ENCODE measurements around the gene BRD2.
A peak's percentile ranks its signal among the peaks of the same experiment; 100 is the strongest.

The BRD2 gene

DNA sequence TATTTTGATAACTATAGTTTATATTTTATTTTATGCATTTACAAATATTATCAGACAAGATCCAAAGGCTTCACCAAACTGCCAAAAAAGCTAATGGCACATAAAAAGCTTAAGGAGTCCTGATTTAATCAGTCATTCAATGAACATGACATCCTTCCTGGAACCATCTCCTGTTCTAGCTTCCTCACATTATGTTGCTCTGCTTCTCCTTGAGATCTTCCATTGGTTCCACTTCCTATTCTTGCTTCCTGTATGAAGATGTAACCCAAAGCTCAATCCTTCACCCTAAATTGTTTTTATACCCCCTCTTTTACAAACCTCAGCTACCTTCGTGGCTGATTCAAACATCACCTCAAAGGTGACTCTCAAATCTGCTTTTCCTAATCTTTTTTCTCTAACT lies 4.5 kb upstream of the BRD2 start:
- no peak overlapping the region for H3K27ac ChIP-seq (ENCODE audit: low read length)
- H4K20me1 ChIP-seq (ENCODE audit: insufficient read depth, low read length) = no peaks in the 10 kb centered on the region
- H3K27me3 ChIP-seq (ENCODE audit: insufficient read depth, low read length, poor library complexity) = no peaks in the 10 kb centered on the region
- ATAC-seq (ENCODE audit: insufficient read depth, low read depth) (no peak), DNase-seq (no peak)
- peaks cover 20% of the 10 kb centered on the region for H3K4me1 ChIP-seq (ENCODE audit: insufficient read depth, low read length)
- H3K79me2 ChIP-seq (ENCODE audit: insufficient read depth, low read length) = peaks cover 36% of the 10 kb centered on the region
- H3K9ac ChIP-seq (ENCODE audit: low read depth, low read length) = no peak overlapping the region
- TF ChIP-seq EZH2 (IDR thresholded peaks at IDR 0.05; ENCODE audit: borderline replicate concordance, low read depth, low read length, severe bottlenecking) = no peak
- TF ChIP-seq, protein P1, sequence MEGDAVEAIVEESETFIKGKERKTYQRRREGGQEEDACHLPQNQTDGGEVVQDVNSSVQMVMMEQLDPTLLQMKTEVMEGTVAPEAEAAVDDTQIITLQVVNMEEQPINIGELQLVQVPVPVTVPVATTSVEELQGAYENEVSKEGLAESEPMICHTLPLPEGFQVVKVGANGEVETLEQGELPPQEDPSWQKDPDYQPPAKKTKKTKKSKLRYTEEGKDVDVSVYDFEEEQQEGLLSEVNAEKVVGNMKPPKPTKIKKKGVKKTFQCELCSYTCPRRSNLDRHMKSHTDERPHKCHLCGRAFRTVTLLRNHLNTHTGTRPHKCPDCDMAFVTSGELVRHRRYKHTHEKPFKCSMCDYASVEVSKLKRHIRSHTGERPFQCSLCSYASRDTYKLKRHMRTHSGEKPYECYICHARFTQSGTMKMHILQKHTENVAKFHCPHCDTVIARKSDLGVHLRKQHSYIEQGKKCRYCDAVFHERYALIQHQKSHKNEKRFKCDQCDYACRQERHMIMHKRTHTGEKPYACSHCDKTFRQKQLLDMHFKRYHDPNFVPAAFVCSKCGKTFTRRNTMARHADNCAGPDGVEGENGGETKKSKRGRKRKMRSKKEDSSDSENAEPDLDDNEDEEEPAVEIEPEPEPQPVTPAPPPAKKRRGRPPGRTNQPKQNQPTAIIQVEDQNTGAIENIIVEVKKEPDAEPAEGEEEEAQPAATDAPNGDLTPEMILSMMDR (IDR thresholded peaks at IDR 0.05; ENCODE audit: borderline replicate concordance, extremely low read depth, low read length, poor library complexity, severe bottlenecking) = no peak
- H3K4me3 ChIP-seq (ENCODE audit: low read depth in 1 of 2, low read length in 2 of 2) = no peak overlapping the region
- H3K9me3 ChIP-seq (ENCODE audit: insufficient read depth, low read length, severe bottlenecking) = no peaks in the 10 kb centered on the region
- H3K4me2 ChIP-seq (ENCODE audit: insufficient read depth, low read length) = no peak overlapping the region
- no peak overlapping the region for H2AFZ ChIP-seq (ENCODE audit: low read depth, low read length)
- no peaks in the 10 kb centered on the region for H3K36me3 ChIP-seq (ENCODE audit: insufficient read depth, low read length)

DNA sequence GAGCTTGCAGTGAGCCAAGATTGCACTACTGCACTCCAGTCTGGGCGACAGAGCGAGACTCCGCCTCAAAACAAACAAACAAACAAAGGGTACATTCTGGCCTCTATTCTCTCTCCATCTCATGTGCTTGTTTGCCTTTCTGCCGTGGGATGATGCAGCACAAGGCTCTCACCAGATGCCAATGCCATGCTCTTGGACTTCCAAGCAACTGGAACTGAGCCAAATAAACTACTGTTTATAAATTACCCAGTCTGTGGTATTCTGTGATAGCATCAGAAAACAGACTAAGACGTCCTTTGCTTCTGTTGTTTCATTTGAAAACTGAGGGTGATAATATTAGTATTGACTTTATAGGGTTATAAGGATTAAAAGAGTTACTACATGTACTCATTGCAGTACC lies 3.6 kb upstream of the BRD2 start:
- Histone ChIP-seq H3K27me3 (ENCODE audit: insufficient read depth, low read length, poor library complexity) (no peaks in the 10 kb centered on the region), H3K36me3 (ENCODE audit: insufficient read depth, low read length) (peaks cover 6% of the 10 kb centered on the region; the same call in 1 of the 2 replicates), H3K4me1 (ENCODE audit: insufficient read depth, low read length) (peaks cover 20% of the 10 kb centered on the region), H3K4me2 (ENCODE audit: insufficient read depth, low read length) (no peak overlapping the region), H3K9me3 (ENCODE audit: insufficient read depth, low read length, severe bottlenecking) (no peaks in the 10 kb centered on the region), H4K20me1 (ENCODE audit: insufficient read depth, low read length) (no peaks in the 10 kb centered on the region), H2AFZ (ENCODE audit: low read depth, low read length) (no peak overlapping the region), H3K9ac (ENCODE audit: low read depth, low read length) (no peak overlapping the region), H3K4me3 (ENCODE audit: low read depth in 1 of 2, low read length in 2 of 2) (no peak overlapping the region), H3K79me2 (ENCODE audit: insufficient read depth, low read length) (peaks cover 45% of the 10 kb centered on the region), H3K27ac (ENCODE audit: low read length) (no peak overlapping the region)
- no peak for TF ChIP-seq EZH2 (IDR thresholded peaks at IDR 0.05; ENCODE audit: borderline replicate concordance, low read depth, low read length, severe bottlenecking)
- TF ChIP-seq, protein P1 (IDR thresholded peaks at IDR 0.05; ENCODE audit: borderline replicate concordance, extremely low read depth, low read length, poor library complexity, severe bottlenecking) = no peak
- ATAC-seq (ENCODE audit: insufficient read depth, low read depth) (no peak), DNase-seq (no peak)

DNA sequence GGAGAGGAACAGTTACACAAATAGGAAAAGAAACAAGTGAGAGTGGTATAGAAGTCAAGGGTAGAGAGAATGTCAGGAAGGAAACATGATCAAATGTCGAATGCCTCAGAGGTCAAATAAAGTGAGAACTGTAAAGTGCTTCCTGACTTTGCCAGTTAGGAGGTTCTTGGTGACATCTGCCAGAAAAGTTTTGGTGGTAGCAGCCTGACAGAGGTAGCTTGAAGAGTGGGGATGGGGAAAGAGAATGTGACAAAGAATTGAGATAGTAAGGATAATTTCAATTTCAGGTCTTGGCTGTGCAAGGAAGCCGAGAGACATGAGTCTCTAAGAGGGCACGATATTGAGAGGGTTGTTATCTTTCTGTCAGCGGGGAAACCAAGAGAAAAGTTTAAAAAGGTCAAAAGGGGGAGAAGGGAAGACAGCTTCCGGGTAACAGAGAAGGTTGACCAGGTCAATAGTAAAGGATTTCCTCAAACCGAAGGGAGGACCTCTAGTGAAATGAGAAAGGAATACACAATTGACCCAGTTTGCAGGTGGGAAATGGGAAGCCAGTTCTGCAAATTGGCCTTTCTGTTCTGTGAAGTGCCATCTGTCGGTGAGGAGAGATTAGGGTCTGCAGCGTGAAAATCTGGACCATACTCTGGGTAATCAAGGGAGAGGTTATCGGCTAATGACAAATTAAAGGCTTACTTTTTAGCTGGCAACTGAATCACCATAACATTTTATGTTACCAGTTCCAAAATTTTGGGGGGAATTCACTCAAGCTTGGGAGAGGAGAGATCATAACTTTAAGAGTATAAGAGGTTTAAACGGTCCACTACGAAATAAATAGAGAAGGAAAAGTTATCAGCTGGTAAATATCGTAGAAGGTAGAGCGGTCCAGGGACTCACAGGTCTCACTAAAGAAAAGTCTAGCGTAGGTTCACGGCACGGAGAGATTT lies 973 bp upstream of the BRD2 start:
- Histone ChIP-seq H3K4me1 (ENCODE audit: insufficient read depth, low read length) (peaks cover 20% of the 10 kb centered on the region), H3K27ac (ENCODE audit: low read length) (peak overlapping the region; percentile 96), H3K36me3 (ENCODE audit: insufficient read depth, low read length) (peaks cover 16% of the 10 kb centered on the region), H3K27me3 (ENCODE audit: insufficient read depth, low read length, poor library complexity) (no peaks in the 10 kb centered on the region), H3K4me3 (ENCODE audit: low read depth in 1 of 2, low read length in 2 of 2) (peak overlapping the region; percentile 53 to 62), H3K79me2 (ENCODE audit: insufficient read depth, low read length) (peaks cover 65% of the 10 kb centered on the region), H3K4me2 (ENCODE audit: insufficient read depth, low read length) (peak overlapping the region; percentile 70), H3K9me3 (ENCODE audit: insufficient read depth, low read length, severe bottlenecking) (no peaks in the 10 kb centered on the region), H3K9ac (ENCODE audit: low read depth, low read length) (peak overlapping the region; percentile 89), H4K20me1 (ENCODE audit: insufficient read depth, low read length) (peaks cover 3% of the 10 kb centered on the region; the same call in 1 of the 2 replicates), H2AFZ (ENCODE audit: low read depth, low read length) (peak overlapping the region; percentile 83)
- DNase-seq = peak; percentile 58
- no peak for ATAC-seq (ENCODE audit: insufficient read depth, low read depth)
- TF ChIP-seq, protein P1 (IDR thresholded peaks at IDR 0.05; ENCODE audit: borderline replicate concordance, extremely low read depth, low read length, poor library complexity, severe bottlenecking) = peak; percentile 82
- TF ChIP-seq EZH2 (IDR thresholded peaks at IDR 0.05; ENCODE audit: borderline replicate concordance, low read depth, low read length, severe bottlenecking) = no peak
